ENCODE results near the gene PIGK. TPM values are rescaled to one million over a fixed set of nuclear protein-coding genes. Genes with fewer than 3 reads are reported as not detected.
A peak's percentile ranks its signal among the peaks of the same experiment; 100 is the strongest.

PIGK gene
- total RNA-seq, 2 donors from 2014 or later, result 5.9 to 9.9 TPM

- H3K27me3 ChIP-seq, result no peaks in the 10 kb centered on the region
- 91 to 95% methylated on average over 1 of the region's 1 CpG for WGBS, 2 donors
- intact Hi-C loops (cut with DNase I), result no loop called here
- DNase-seq (no peak), ATAC-seq (no peak)
- no peak for TF ChIP-seq POLR2A (IDR thresholded peaks at IDR 0.05)
- no peak for TF ChIP-seq CTCF (IDR thresholded peaks at IDR 0.05)
- H3K4me3 ChIP-seq, result no peak overlapping the region
- no peaks in the 10 kb centered on the region for H3K9me3 ChIP-seq
- no peak overlapping the region for H3K27ac ChIP-seq
- no peaks in the 10 kb centered on the region for H3K36me3 ChIP-seq (replicated peaks in 1 of 2; ENCODE audit: insufficient read depth in 1 of 2, low read depth in 2 of 2)
- no peaks in the 10 kb centered on the region for H3K4me1 ChIP-seq
Observed at GRCh38 chr1:77139389-77139788, 79.8 kb downstream of the PIGK start.

- WGBS, 2 donors, result 73 to 78% methylated on average over 2 of the region's 2 CpGs
- Histone ChIP-seq H3K27me3 (no peaks in the 10 kb centered on the region), H3K4me1 (no peaks in the 10 kb centered on the region), H3K27ac (no peak overlapping the region), H3K9me3 (no peaks in the 10 kb centered on the region), H3K4me3 (no peak overlapping the region), H3K36me3 (replicated peaks in 1 of 2; ENCODE audit: insufficient read depth in 1 of 2, low read depth in 2 of 2) (no peaks in the 10 kb centered on the region)
- peak in 1 of 4 donors; percentile 9 for DNase-seq
- ATAC-seq, result no peak
- TF ChIP-seq CTCF (IDR thresholded peaks at IDR 0.05), result no peak
- TF ChIP-seq POLR2A (IDR thresholded peaks at IDR 0.05), result no peak
- intact Hi-C loops (cut with DNase I), result no loop called here
Observed at GRCh38 chr1:77134359-77134758, 84.9 kb downstream of the PIGK start.

GRCh38 chr1:77133731-77134358, 85.4 kb downstream of the PIGK start:
- no peaks in the 10 kb centered on the region for H3K36me3 ChIP-seq (replicated peaks in 1 of 2; ENCODE audit: insufficient read depth in 1 of 2, low read depth in 2 of 2)
- no peak overlapping the region for H3K27ac ChIP-seq
- DNase-seq, result no peak
- no peaks in the 10 kb centered on the region for H3K4me1 ChIP-seq
- no peak for ATAC-seq
- intact Hi-C loops (cut with DNase I), result no loop called here
- WGBS, 2 donors, result 93 to 97% methylated on average over 3 of the region's 3 CpGs
- TF ChIP-seq POLR2A (IDR thresholded peaks at IDR 0.05), result no peak
- no peak for TF ChIP-seq CTCF (IDR thresholded peaks at IDR 0.05)
- H3K4me3 ChIP-seq, result no peak overlapping the region
- H3K27me3 ChIP-seq, result no peaks in the 10 kb centered on the region
- H3K9me3 ChIP-seq, result no peaks in the 10 kb centered on the region

GRCh38 chr1:77126307-77126706, 92.9 kb downstream of the PIGK start:
- H3K9me3 ChIP-seq, result no peaks in the 10 kb centered on the region
- intact Hi-C loops (cut with DNase I), result no loop called here
- WGBS, 2 donors, result 2 to 14% methylated on average over 2 of the region's 2 CpGs
- ATAC-seq (no peak), DNase-seq (peak in 2 of 4 donors; percentile 8 to 44)
- H3K27me3 ChIP-seq, result no peaks in the 10 kb centered on the region
- TF ChIP-seq POLR2A (IDR thresholded peaks at IDR 0.05), result no peak
- peak in 5 of 7 experiments; percentile 10 to 51 (median 47) for TF ChIP-seq CTCF (IDR thresholded peaks at IDR 0.05)
- no peak overlapping the region for H3K4me3 ChIP-seq
- H3K4me1 ChIP-seq, result no peaks in the 10 kb centered on the region
- H3K36me3 ChIP-seq (replicated peaks in 1 of 2; ENCODE audit: insufficient read depth in 1 of 2, low read depth in 2 of 2), result no peaks in the 10 kb centered on the region
- H3K27ac ChIP-seq, result no peak overlapping the region

- TF ChIP-seq CTCF (IDR thresholded peaks at IDR 0.05), result no peak
- TF ChIP-seq POLR2A (IDR thresholded peaks at IDR 0.05), result no peak
- intact Hi-C loops (cut with DNase I), result no loop called here
- Histone ChIP-seq H3K4me3 (no peak overlapping the region), H3K36me3 (replicated peaks in 1 of 2; ENCODE audit: insufficient read depth in 1 of 2, low read depth in 2 of 2) (no peaks in the 10 kb centered on the region), H3K9me3 (no peaks in the 10 kb centered on the region), H3K27ac (no peak overlapping the region), H3K4me1 (no peaks in the 10 kb centered on the region), H3K27me3 (no peaks in the 10 kb centered on the region)
- DNase-seq (no peak), ATAC-seq (no peak)
- WGBS, 2 donors, result 68 to 81% methylated on average over 1 of the region's 1 CpG
Observed at GRCh38 chr1:77121503-77121902, 97.7 kb downstream of the PIGK start.
